ENCODE results near the gene ANGPT4.

DNA sequence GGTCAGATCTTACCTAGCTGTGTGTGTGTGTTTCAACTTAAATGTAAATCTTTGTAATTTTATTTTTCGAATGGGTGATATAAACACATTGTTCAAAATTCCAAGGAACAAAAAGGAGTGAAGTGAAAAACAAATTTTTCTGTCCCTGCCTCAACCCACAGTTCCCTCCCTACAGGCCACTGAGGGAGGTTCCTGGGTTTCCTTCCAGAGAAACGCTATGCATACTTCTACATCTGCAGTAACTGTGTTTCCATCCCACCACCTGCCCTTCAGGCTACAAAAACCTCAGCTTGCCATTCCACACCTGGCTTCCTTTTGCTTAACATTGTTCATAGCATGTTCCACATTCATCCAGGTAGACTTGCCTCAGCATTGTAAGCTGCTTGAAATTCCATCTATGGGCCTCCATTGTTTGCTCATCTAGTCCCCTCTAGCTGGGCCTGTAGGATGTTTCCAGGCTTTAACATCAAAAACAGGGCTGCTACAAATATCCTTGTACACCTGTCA is 12.0 kb downstream of the ANGPT4 start:
- TF ChIP-seq POLR2AphosphoS5 (IDR thresholded peaks at IDR 0.05; ENCODE audit: borderline replicate concordance, low read depth, low read length), result no peak
- TF ChIP-seq EZH2 (IDR thresholded peaks at IDR 0.05), result no peak
- no peak for TF ChIP-seq FOXP2 (optimal IDR thresholded peaks at IDR 0.05; ENCODE audit: control extremely low read depth, extremely low read length, insufficient read depth)

All from SK-N-MC (cell line).